OCI-LY3 (cell line): ENCODE data around the gene STAT5B.

Experiments used
- H2AFZ ChIP-seq: fragments of 200-600, 300-600 bp; shearing (Covaris generic); 2 replicates; pipeline ENCODE4 v1.6.0; 2014; ENCODE audit warnings: antibody characterized with exemption, low read depth, low read length
- H3K27ac ChIP-seq: fragments of 200-600, 300-600 bp; sonication (generic); 2 replicates; pipeline ENCODE4 v1.5.1; 2014; ENCODE audit warnings: mild to moderate bottlenecking, low read length, moderate library complexity, mixed read lengths
- H3K27me3 ChIP-seq: fragments of 200-600, 300-600 bp; sonication (generic); 2 replicates; pipeline ENCODE4 v1.6.1; 2014; ENCODE audit warnings: low read depth, low read length, mixed read lengths
- H3K36me3 ChIP-seq: fragments of 200-600, 300-600 bp; sonication (generic); replicated peaks from 2 replicates; pipeline ENCODE3; 2014; ENCODE audit warnings: low read depth, low read length, mixed read lengths
- H3K4me1 ChIP-seq: fragments of 300-600, 200-600 bp; sonication (generic); 2 replicates; pipeline ENCODE4 v1.6.1; 2014; ENCODE audit warnings: low read length, mixed read lengths
- H3K4me2 ChIP-seq: fragments of 200-600, 300-600 bp; sonication (generic); 2 replicates; pipeline ENCODE4 v1.6.1; 2014; ENCODE audit warnings: low read length, mixed read lengths
- H3K4me3 ChIP-seq: fragments of 300-600, 200-600 bp; sonication (generic); 2 replicates; pipeline ENCODE4 v1.5.1; 2014; ENCODE audit warnings: antibody characterized with exemption, mild to moderate bottlenecking, low read length, moderate library complexity
- H3K79me2 ChIP-seq: fragments of 300-600, 200-600 bp; shearing (Covaris generic); 2 replicates; pipeline ENCODE4 v1.6.1; 2014; ENCODE audit warnings: mild to moderate bottlenecking, low read length, mixed read lengths
- H3K9ac ChIP-seq: fragments of 300-600, 200-600 bp; shearing (Covaris generic); 2 replicates; pipeline ENCODE4 v1.6.0; 2014; ENCODE audit warnings: mild to moderate bottlenecking, low read length, moderate library complexity
- H3K9me3 ChIP-seq: fragments of 200-600, 300-600 bp; shearing (Covaris generic); 2 replicates; pipeline ENCODE4 v1.6.1; 2014; ENCODE audit warnings: low read length, mixed read lengths; ENCODE audit not compliant: insufficient read depth
- H4K20me1 ChIP-seq: fragments of 200-600, 300-600 bp; sonication (generic); 2 replicates; pipeline ENCODE4 v1.6.1; 2016; ENCODE audit warnings: low read length, mixed read lengths; ENCODE audit not compliant: insufficient read depth
- EZH2phosphoT487 ChIP-seq: fragments of 200-600 bp; shearing (Covaris generic); IDR thresholded peaks from 2 replicates; pipeline ENCODE4 v1.6.1; 2018; ENCODE audit warnings: antibody characterized with exemption, mixed run types, low read depth
- TF ChIP-seq, protein P1 (sequence below): fragments of 200-600, 300-600 bp; sonication (generic); IDR thresholded peaks from 2 replicates; pipeline ENCODE4 v1.5.1; 2014; ENCODE audit warnings: antibody characterized with exemption, low read length, low read depth

Gene STAT5B

DNA sequence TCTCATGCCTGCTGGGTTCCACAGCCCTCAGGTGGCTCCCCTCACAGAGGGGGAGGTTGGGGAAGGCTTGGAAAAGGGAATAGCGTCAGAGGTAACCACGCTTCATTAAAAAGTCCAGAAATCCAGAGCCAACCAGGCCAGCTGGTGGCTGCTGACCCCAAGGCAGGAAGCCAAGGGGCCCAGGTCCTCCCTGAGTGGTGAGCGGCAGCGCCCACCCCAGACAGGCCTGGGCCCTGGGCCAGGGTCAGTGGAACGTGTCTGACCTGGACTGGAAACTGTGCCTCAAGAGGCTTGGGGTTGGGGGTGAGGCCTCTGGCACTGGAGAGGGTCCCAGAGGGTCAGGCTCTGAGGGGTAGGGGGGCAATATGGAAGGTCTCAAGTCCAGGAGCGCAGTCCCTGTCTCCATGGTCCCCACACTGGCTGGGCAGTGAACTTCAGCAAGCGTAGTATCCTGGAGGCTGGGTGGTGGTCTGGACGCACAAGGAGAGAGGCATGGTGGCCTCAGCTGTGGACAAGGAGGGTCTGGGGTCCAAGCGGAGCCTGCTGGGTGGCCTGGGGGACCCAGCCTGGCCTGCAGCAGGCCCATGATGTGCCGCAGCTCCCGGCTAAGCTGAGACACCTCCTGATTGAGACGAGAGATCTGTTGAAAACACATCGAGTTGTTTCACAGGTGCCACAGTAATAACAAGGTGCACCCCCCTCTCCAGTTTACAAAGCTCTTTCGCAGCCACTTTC is 116.2 kb downstream of the STAT5B start:
- no peak overlapping the region for H3K4me2 ChIP-seq
- H3K9ac ChIP-seq = no peak overlapping the region
- no peaks in the 10 kb centered on the region for H3K9me3 ChIP-seq
- H3K36me3 ChIP-seq = no peaks in the 10 kb centered on the region
- H2AFZ ChIP-seq = no peak overlapping the region
- no peak overlapping the region for H3K4me3 ChIP-seq
- no peak for TF ChIP-seq EZH2phosphoT487
- TF ChIP-seq, protein P1, sequence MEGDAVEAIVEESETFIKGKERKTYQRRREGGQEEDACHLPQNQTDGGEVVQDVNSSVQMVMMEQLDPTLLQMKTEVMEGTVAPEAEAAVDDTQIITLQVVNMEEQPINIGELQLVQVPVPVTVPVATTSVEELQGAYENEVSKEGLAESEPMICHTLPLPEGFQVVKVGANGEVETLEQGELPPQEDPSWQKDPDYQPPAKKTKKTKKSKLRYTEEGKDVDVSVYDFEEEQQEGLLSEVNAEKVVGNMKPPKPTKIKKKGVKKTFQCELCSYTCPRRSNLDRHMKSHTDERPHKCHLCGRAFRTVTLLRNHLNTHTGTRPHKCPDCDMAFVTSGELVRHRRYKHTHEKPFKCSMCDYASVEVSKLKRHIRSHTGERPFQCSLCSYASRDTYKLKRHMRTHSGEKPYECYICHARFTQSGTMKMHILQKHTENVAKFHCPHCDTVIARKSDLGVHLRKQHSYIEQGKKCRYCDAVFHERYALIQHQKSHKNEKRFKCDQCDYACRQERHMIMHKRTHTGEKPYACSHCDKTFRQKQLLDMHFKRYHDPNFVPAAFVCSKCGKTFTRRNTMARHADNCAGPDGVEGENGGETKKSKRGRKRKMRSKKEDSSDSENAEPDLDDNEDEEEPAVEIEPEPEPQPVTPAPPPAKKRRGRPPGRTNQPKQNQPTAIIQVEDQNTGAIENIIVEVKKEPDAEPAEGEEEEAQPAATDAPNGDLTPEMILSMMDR = no peak
- H3K4me1 ChIP-seq = peaks cover 28% of the 10 kb centered on the region
- H3K27ac ChIP-seq = no peak overlapping the region
- no peaks in the 10 kb centered on the region for H4K20me1 ChIP-seq
- no peaks in the 10 kb centered on the region for H3K27me3 ChIP-seq
- no peaks in the 10 kb centered on the region for H3K79me2 ChIP-seq

DNA sequence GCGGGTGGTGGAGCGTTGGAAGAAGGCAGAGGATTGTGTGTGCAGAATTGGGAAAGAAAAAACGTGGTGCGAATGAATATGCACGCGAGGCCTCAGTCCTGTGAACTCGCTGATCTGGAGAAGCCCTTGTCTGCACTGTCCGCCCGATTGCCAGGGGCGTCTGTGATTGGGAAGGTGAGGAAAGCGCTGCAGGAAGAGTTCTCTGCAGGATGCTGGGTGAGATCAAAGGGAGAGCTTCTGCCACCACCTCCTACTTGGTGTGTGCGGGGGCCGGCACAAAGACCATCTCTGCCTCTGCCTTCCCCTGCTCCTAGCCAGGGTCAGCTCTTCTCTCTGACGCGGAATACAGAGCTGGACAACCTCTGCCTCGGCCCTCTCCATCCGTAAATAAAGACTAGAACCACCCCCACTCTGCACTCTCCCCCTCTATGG is 120.6 kb downstream of the STAT5B start:
- no peak overlapping the region for H2AFZ ChIP-seq
- peak overlapping the region; percentile 32; the same call in 1 of the 2 replicates for H3K9ac ChIP-seq
- peaks cover 12% of the 10 kb centered on the region for H4K20me1 ChIP-seq
- TF ChIP-seq EZH2phosphoT487 = no peak
- H3K4me1 ChIP-seq = peaks cover 13% of the 10 kb centered on the region
- no peaks in the 10 kb centered on the region for H3K9me3 ChIP-seq
- peak overlapping the region; percentile 65 for H3K4me2 ChIP-seq
- H3K27me3 ChIP-seq = no peaks in the 10 kb centered on the region
- peaks cover 5% of the 10 kb centered on the region for H3K36me3 ChIP-seq
- peak overlapping the region; percentile 81 for H3K4me3 ChIP-seq
- peaks cover 41% of the 10 kb centered on the region for H3K79me2 ChIP-seq
- no peak overlapping the region for H3K27ac ChIP-seq

DNA sequence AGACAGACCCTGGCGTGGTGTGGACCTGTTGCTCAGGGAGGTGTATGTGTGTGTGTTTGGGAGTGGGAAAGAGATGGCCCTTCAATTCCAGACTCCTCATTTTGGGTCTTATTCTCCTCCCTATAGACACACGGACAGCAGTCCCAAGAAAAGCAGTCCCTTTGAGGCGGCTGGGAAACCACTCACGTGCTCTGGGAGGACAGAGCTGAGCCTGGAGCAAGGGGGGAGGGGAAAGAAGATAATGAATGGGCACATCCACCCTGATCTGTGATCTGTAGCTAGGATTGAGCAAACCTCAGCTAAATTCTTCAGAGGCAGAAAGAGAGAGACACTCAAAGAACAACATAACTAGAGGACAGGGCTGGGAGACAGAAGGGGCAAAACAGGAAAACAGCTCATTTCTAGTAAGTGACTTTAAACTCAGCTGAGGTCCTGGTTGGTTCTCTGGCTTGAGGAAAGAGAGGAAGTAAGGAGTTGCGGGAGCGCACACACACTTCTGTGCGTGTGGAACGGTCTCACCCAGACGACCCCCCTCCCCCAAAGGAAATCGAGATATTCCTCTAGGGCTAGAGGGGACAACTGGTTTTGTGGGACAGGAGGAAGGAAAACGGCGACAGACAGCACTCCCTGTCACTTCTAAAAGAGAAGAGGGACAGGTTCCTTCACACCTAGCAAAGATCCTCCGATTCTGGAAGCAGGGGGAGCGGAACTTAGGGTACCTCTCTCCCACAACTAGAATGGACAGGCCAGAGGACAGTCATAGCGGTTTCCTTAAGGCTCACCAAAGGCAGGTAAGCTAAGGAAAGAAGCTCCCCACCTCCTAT is 122.1 kb downstream of the STAT5B start:
- H3K27ac ChIP-seq = peak overlapping the region; percentile 28
- no peaks in the 10 kb centered on the region for H3K9me3 ChIP-seq
- H3K36me3 ChIP-seq = peaks cover 5% of the 10 kb centered on the region
- peaks cover 13% of the 10 kb centered on the region for H3K4me1 ChIP-seq
- H2AFZ ChIP-seq = no peak overlapping the region
- TF ChIP-seq, protein P1 = no peak
- no peak for TF ChIP-seq EZH2phosphoT487
- peak overlapping the region; percentile 96 for H3K4me2 ChIP-seq
- peak overlapping the region; percentile 76 for H3K9ac ChIP-seq
- peak overlapping the region; percentile 81 for H3K4me3 ChIP-seq
- peaks cover 51% of the 10 kb centered on the region for H3K79me2 ChIP-seq
- H3K27me3 ChIP-seq = no peaks in the 10 kb centered on the region
- H4K20me1 ChIP-seq = peaks cover 12% of the 10 kb centered on the region
